Uterus (tissue), 4 donors: ENCODE data around the gene UBE4B. TPM values are rescaled to one million over a fixed set of nuclear protein-coding genes. Genes with fewer than 3 reads are reported as not detected.
"Not testable (repeated sequence)": the region's sequence is repeated elsewhere in the genome, so short reads cannot be mapped to it uniquely, and the experiment has no call there.

Experiments used
- DNase-seq, 2 donors: peaks; one replicate each; pipeline ENCODE4 v3.0.0-alpha.2; 2019 to 2020
- H3K27ac ChIP-seq, 2 donors: fragments of 200-600 bp; sonication (generic); 1 replicate in 1 of 2; 2 replicates in 1 of 2; pipeline ENCODE4 v1.5.1; 2016 to 2018
- H3K27me3 ChIP-seq, 2 donors: fragments of 200-600 bp; sonication (generic); one replicate each; pipeline ENCODE4 v1.5.1; 2018 to 2019; ENCODE audit warnings: control low read depth in 1 of 2
- H3K36me3 ChIP-seq, 2 donors: fragments of 200-600 bp; sonication (generic); one replicate each; pipeline ENCODE4 v1.5.1; 2019; ENCODE audit warnings: control low read depth in 1 of 2
- H3K4me1 ChIP-seq, 2 donors: fragments of 200-600 bp; sonication (generic); one replicate each; pipeline ENCODE4 v1.5.1; 2018 to 2019; ENCODE audit warnings: control low read depth in 1 of 2
- H3K4me3 ChIP-seq, 2 donors: fragments of 200-600 bp; sonication (generic); 1 replicate in 1 of 2; 2 replicates in 1 of 2; pipeline ENCODE4 v1.5.1; 2018 to 2019; ENCODE audit warnings: mild to moderate bottlenecking in 1 of 2
- H3K9me3 ChIP-seq, 2 donors: fragments of 200-600 bp; sonication (generic); one replicate each; pipeline ENCODE4 v1.5.1; 2019; ENCODE audit warnings: control low read depth in 1 of 2
- POLR2A ChIP-seq, 2 donors: fragments of 450-650 bp; IDR thresholded peaks; one replicate each; pipeline ENCODE4 v1.6.1; 2016; ENCODE audit warnings: antibody characterized with exemption in 2 of 2, mild to moderate bottlenecking in 1 of 2, moderate library complexity in 1 of 2
- intact Hi-C: fragments of 100-400 bp; cut with DNase I; formaldehyde crosslinking; loops from one replicate; pipeline ENCODE4 v1.15.1; 2023; ENCODE audit warnings: low total_unique reads
- total RNA-seq, 4 donors: library from RNA; depleted of rRNA in 3 of 4; stranded (reverse); fragments of >200 nt in 3 of 4; gene quantifications; one replicate each; pipeline versions ENCODE4 v1.1.0 to v1.2.4, GENCODE V29; 2014 to 2023
- TF ChIP-seq, protein P1 (sequence below), 4 experiments: fragments of 200-600 bp in 2 of 4; fragments of 450-650 bp in 2 of 4; sonication (generic) in 2 of 4; IDR thresholded peaks; one replicate each; pipeline ENCODE4 v1.5.1; 2016 to 2019; ENCODE audit warnings: antibody characterized with exemption in 4 of 4, mild to moderate bottlenecking in 2 of 4, moderate library complexity in 1 of 4
- donor health status: DM: yes; HTN: yes; CAD: no.

Gene UBE4B
- total RNA-seq, 4 donors from 2014 or later: 15.4 to 54.2 (median 30.4) TPM

DNA sequence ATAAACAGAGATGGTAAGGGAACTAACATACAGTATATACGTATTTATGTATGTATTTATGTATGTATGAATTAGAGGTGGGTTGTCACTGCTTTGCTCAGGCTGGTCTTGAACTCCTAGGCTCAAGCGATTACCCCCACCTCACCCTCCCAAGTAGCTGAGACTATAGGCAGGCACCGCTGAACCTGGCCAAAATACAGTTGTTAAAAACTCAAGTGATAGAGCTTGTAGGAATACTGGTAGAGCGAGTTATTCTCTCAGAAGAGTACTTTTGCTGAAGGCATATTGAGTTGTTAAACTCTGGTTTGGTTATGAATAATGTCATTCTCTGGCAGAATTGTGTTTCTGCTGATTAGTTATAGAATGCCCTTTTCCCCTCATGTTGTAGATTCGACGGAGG, 38.9 kb downstream of the UBE4B start:
- intact Hi-C loops: no loop called here
- TF ChIP-seq POLR2A (IDR thresholded peaks at IDR 0.05): no peak
- TF ChIP-seq, protein P1, sequence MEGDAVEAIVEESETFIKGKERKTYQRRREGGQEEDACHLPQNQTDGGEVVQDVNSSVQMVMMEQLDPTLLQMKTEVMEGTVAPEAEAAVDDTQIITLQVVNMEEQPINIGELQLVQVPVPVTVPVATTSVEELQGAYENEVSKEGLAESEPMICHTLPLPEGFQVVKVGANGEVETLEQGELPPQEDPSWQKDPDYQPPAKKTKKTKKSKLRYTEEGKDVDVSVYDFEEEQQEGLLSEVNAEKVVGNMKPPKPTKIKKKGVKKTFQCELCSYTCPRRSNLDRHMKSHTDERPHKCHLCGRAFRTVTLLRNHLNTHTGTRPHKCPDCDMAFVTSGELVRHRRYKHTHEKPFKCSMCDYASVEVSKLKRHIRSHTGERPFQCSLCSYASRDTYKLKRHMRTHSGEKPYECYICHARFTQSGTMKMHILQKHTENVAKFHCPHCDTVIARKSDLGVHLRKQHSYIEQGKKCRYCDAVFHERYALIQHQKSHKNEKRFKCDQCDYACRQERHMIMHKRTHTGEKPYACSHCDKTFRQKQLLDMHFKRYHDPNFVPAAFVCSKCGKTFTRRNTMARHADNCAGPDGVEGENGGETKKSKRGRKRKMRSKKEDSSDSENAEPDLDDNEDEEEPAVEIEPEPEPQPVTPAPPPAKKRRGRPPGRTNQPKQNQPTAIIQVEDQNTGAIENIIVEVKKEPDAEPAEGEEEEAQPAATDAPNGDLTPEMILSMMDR (IDR thresholded peaks at IDR 0.05): no peak
- Histone ChIP-seq H3K36me3 (no peaks in the 10 kb centered on the region), H3K4me1 (peaks cover 0 to 4% of the 10 kb centered on the region in 2 donors), H3K9me3 (no peaks in the 10 kb centered on the region), H3K27me3 (no peaks in the 10 kb centered on the region), H3K4me3 (no peak overlapping the region), H3K27ac (no peak overlapping the region)
- no peak for DNase-seq

DNA sequence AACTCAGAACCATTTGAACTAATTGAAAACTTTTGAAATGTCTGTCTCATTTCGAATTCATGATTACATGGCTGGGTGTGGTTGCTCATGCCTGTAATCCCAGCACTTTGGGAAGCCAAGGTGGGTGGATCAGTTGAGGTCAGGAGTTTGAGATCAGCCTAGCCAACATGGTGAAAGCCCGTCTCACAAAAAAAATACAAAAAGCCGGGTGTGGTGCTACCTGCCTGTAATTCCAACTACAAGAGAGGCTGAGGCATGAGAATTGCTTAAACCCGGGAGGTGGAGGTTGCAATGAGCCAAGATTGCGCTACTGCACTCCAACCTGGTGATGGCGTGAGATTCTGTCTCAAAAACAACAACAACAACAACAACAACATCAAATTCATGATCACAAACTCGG, 40.6 kb downstream of the UBE4B start:
- H3K4me1 ChIP-seq, H3K9me3 ChIP-seq, H3K36me3 ChIP-seq, DNase-seq, H3K4me3 ChIP-seq, intact Hi-C loops, H3K27me3 ChIP-seq: not testable (repeated sequence)
- peak overlapping the region; percentile 69 to 73 for H3K27ac ChIP-seq

DNA sequence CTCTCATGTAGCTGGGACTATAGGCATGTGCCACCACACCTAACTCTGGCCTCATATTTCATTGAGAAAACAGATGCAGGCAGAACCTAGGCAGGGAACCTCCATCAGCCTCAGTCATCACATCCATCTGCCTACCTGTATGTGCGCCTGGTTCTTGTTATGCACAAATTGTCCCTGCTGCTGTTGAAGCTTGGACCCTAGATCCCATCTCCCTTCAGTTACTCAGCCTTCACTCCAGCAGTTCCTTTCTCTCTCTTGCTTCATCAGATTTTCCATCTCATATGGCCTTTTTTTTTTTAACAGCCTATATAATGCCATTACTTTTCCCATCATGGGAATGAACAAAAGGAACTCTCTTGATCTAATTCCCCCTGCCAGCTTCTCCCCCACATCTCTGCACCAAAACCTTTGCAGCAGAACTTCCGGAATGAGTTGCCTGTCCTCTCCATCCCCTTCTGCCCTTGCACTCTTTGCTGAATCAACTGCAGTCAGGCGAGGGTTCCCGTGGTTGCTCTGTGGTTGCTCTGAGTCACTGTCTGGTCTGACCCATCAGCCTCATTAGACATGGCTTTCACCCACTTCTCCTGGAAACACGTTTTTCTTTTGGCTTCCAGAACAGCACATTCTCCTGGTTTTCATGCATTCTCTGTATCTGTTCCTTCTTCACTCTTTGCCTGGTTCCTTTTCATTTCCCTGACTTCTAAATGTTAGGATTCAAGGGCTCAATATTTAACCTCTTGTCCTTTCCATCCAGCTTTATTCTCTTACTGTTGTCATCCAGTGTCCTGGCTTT, 41.5 kb downstream of the UBE4B start:
- intact Hi-C loops: no loop called here
- Histone ChIP-seq H3K4me1 (peaks cover 4% of the 10 kb centered on the region in 2 donors), H3K9me3 (no peaks in the 10 kb centered on the region), H3K27ac (peak overlapping the region; percentile 69 to 73), H3K4me3 (no peak overlapping the region), H3K36me3 (no peaks in the 10 kb centered on the region), H3K27me3 (no peaks in the 10 kb centered on the region)
- TF ChIP-seq POLR2A (IDR thresholded peaks at IDR 0.05): no peak
- TF ChIP-seq, protein P1 (IDR thresholded peaks at IDR 0.05): no peak
- DNase-seq: peak; percentile 47 to 70

DNA sequence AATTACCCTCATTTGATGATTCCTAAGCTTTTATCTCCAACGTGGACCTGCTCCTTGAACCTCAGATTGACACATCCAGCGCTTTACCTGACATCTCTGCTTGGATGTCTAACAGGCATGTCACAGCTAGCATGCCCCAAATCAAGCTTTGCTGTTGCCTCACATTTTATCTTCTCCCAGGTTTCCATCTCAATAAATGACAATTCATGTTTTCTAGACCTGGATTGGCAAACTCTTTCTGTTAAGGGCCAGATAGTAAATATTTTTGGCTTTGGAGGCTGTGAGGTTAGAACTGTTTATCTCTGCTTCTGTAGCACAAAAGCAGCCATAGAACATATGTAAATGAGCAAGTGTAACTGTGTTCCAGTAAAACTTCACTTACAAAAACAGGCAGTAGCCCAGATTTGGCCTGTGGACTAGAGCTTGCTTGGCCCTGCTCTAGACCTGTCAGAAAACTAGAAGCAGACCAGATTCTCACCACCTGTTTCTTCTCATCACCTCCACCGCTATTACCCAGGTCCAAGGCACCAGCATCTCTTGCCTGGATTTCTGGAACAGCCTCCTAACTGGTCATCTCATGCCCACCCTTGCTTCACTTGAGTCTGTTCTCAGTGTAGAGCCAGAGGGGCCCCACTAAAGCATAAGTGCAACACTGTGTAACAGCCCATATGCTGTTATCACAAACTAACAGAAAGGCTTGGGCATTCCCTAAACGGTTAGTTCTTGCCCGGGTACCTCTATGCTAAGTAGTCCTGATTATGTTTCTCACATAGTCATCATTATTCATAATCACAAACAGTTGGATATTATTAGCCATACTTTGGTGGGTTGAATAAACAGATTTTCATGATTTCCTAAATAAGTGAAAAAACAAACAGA, 42.3 kb downstream of the UBE4B start:
- no peaks in the 10 kb centered on the region for H3K36me3 ChIP-seq
- no peaks in the 10 kb centered on the region for H3K27me3 ChIP-seq
- TF ChIP-seq POLR2A (IDR thresholded peaks at IDR 0.05): no peak
- TF ChIP-seq, protein P1 (IDR thresholded peaks at IDR 0.05): no peak
- H3K4me3 ChIP-seq: no peak overlapping the region
- intact Hi-C loops: no loop called here
- no peaks in the 10 kb centered on the region for H3K9me3 ChIP-seq
- H3K27ac ChIP-seq: peak overlapping the region; percentile 69 to 73
- peak in 1 of 2 donors; percentile 36 for DNase-seq
- peaks cover 0 to 4% of the 10 kb centered on the region in 2 donors for H3K4me1 ChIP-seq

DNA sequence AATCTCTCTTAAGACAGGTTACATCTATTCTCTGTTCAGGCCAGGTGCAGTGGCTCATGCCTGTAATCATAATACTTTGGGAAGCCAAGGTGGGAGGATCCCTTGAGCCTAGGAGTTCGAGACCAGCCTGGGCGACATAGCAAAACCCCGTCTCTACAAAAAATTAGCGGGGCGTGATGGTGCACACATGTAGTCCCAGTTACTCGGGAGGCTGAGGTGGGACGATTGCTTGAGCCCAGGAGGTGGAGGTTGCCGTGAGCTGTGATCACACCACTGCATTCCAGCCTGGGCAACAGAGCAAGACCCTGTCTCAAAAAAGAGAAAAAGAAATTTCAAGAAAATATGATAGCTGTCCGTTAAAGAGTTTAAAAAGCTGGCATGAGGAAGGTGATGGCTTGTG, 43.0 kb downstream of the UBE4B start:
- Histone ChIP-seq H3K4me3 (no peak overlapping the region), H3K27ac (peak overlapping the region; percentile 69 to 73), H3K27me3 (no peaks in the 10 kb centered on the region), H3K4me1 (peaks cover 0 to 4% of the 10 kb centered on the region in 2 donors), H3K36me3 (no peaks in the 10 kb centered on the region), H3K9me3 (no peaks in the 10 kb centered on the region)
- TF ChIP-seq, protein P1 (IDR thresholded peaks at IDR 0.05): no peak
- no peak for TF ChIP-seq POLR2A (IDR thresholded peaks at IDR 0.05)
- no peak for DNase-seq
- intact Hi-C loops: no loop called here
